ENCODE measurements around the gene USP16. TPM values are rescaled to one million over a fixed set of nuclear protein-coding genes. Genes with fewer than 3 reads are reported as not detected.
"Not testable (repeated sequence)": the region's sequence is repeated elsewhere in the genome, so short reads cannot be mapped to it uniquely, and the experiment has no call there.

The USP16 gene
- total RNA-seq, 3 donors from 2014 or later, result 35.4 to 53.0 (median 35.7) TPM

- no peak overlapping the region for H3K27ac ChIP-seq
- no peaks in the 10 kb centered on the region for H3K4me1 ChIP-seq
- H3K36me3 ChIP-seq, result no peaks in the 10 kb centered on the region
- TF ChIP-seq POLR2A (IDR thresholded peaks at IDR 0.05), result no peak
- no peak for TF ChIP-seq POLR2AphosphoS5 (IDR thresholded peaks at IDR 0.05)
- no peak for TF ChIP-seq CTCF (IDR thresholded peaks at IDR 0.05)
- DNase-seq (ENCODE audit: low spot score in 2 of 2), result no peak
- no peak overlapping the region for H3K4me3 ChIP-seq
- no peaks in the 10 kb centered on the region for H3K27me3 ChIP-seq
- no peaks in the 10 kb centered on the region for H3K9me3 ChIP-seq
- intact Hi-C loops (cut with DNase I; ENCODE audit: low total_unique reads), result no loop called here
These were observed 18.8 kb upstream of the USP16 start for GRCh38 chr21:29005696-29006095.

- Histone ChIP-seq H3K9me3 (no peaks in the 10 kb centered on the region), H3K4me1 (no peaks in the 10 kb centered on the region), H3K27ac (no peak overlapping the region), H3K27me3 (no peaks in the 10 kb centered on the region), H3K4me3 (no peak overlapping the region), H3K36me3 (no peaks in the 10 kb centered on the region)
- TF ChIP-seq POLR2AphosphoS5 (IDR thresholded peaks at IDR 0.05) (no peak), CTCF (IDR thresholded peaks at IDR 0.05) (no peak), POLR2A (IDR thresholded peaks at IDR 0.05) (no peak)
- intact Hi-C loops (cut with DNase I; ENCODE audit: low total_unique reads), result no loop called here
- no peak for DNase-seq (ENCODE audit: low spot score in 2 of 2)
These were observed 17.3 kb upstream of the USP16 start for GRCh38 chr21:29007135-29007534.

- no peaks in the 10 kb centered on the region for H3K36me3 ChIP-seq
- H3K27ac ChIP-seq, result no peak overlapping the region
- H3K4me3 ChIP-seq, result no peak overlapping the region
- no peaks in the 10 kb centered on the region for H3K9me3 ChIP-seq
- intact Hi-C loops (cut with DNase I; ENCODE audit: low total_unique reads), result no loop called here
- no peaks in the 10 kb centered on the region for H3K4me1 ChIP-seq
- H3K27me3 ChIP-seq, result no peaks in the 10 kb centered on the region
- TF ChIP-seq POLR2AphosphoS5 (IDR thresholded peaks at IDR 0.05), result no peak
- TF ChIP-seq POLR2A (IDR thresholded peaks at IDR 0.05), result no peak
- no peak for TF ChIP-seq CTCF (IDR thresholded peaks at IDR 0.05)
- DNase-seq (ENCODE audit: low spot score in 2 of 2), result no peak
These were observed 16.7 kb upstream of the USP16 start for GRCh38 chr21:29007810-29008209.

- Histone ChIP-seq H3K9me3 (no peaks in the 10 kb centered on the region), H3K4me1 (no peaks in the 10 kb centered on the region), H3K27me3 (no peaks in the 10 kb centered on the region), H3K36me3 (no peaks in the 10 kb centered on the region), H3K4me3 (no peak overlapping the region), H3K27ac (no peak overlapping the region)
- intact Hi-C loops (cut with DNase I; ENCODE audit: low total_unique reads), result no loop called here
- DNase-seq (ENCODE audit: low spot score in 2 of 2), result no peak
- TF ChIP-seq POLR2A (IDR thresholded peaks at IDR 0.05) (no peak), POLR2AphosphoS5 (IDR thresholded peaks at IDR 0.05) (no peak), CTCF (IDR thresholded peaks at IDR 0.05) (no peak)
These were observed 16.1 kb upstream of the USP16 start for GRCh38 chr21:29008367-29008766.

GRCh38 chr21:29011236-29011635 lies 13.2 kb upstream of the USP16 start:
- H3K36me3 ChIP-seq; intact Hi-C loops (cut with DNase I; ENCODE audit: low total_unique reads); H3K4me1 ChIP-seq; H3K9me3 ChIP-seq; H3K27ac ChIP-seq; H3K4me3 ChIP-seq; H3K27me3 ChIP-seq; DNase-seq (ENCODE audit: low spot score in 2 of 2): not testable (repeated sequence)

- H3K27ac ChIP-seq, result no peak overlapping the region
- DNase-seq (ENCODE audit: low spot score in 2 of 2), result no peak
- TF ChIP-seq POLR2A (IDR thresholded peaks at IDR 0.05) (no peak), CTCF (IDR thresholded peaks at IDR 0.05) (no peak), POLR2AphosphoS5 (IDR thresholded peaks at IDR 0.05) (no peak)
- no peaks in the 10 kb centered on the region for H3K9me3 ChIP-seq
- intact Hi-C loops (cut with DNase I; ENCODE audit: low total_unique reads), result no loop called here
- H3K27me3 ChIP-seq, result no peaks in the 10 kb centered on the region
- peak overlapping the region in 2 of 3 donors; percentile 81 to 90 for H3K4me3 ChIP-seq
- H3K36me3 ChIP-seq, result no peaks in the 10 kb centered on the region
- H3K4me1 ChIP-seq, result peaks cover 0 to 3% of the 10 kb centered on the region in 2 donors
These were observed 6.7 kb upstream of the USP16 start for GRCh38 chr21:29017639-29018237.

Data from breast epithelium (tissue), 4 donors.